GM23338 (cell line): ENCODE measurements around the gene GIPC1. TPM values are rescaled to one million over a fixed set of nuclear protein-coding genes. Genes with fewer than 3 reads are reported as not detected.
A peak's percentile ranks its signal among the peaks of the same experiment; 100 is the strongest.

Experiments
- ATAC-seq: fragments of 200-7000 bp; cut with Tn5 transposase; 3 replicates; pipeline ENCODE4 v1.9.1; 2020
- DNase-seq: peaks from one replicate; pipeline ENCODE4 v3.0.0-alpha.2; 2015; ENCODE audit warnings: low spot score
- H2AFZ ChIP-seq: fragments of 200-600 bp; sonication (generic); 2 replicates; pipeline ENCODE4 v1.8.0; 2016; ENCODE audit warnings: antibody characterized with exemption, mild to moderate bottlenecking, moderate library complexity
- H3F3A ChIP-seq: fragments of 200-600 bp; sonication (generic); replicated peaks from 2 replicates; pipeline ENCODE4 v1.8.0; 2017; ENCODE audit warnings: antibody characterized with exemption, mixed run types, low read depth
- H3K27ac ChIP-seq: fragments of 200-600 bp; sonication (generic); 2 replicates; pipeline ENCODE4 v1.6.1; 2016; ENCODE audit warnings: low read depth
- H3K27me3 ChIP-seq: fragments of 200-600 bp; sonication (generic); 2 replicates; pipeline ENCODE4 v1.8.0; 2016; ENCODE audit warnings: mild to moderate bottlenecking, mixed run types, moderate library complexity; ENCODE audit not compliant: insufficient read depth
- H3K36me3 ChIP-seq: fragments of 200-600 bp; sonication (generic); 2 replicates; pipeline ENCODE4 v1.8.0; 2016; ENCODE audit warnings: mild to moderate bottlenecking; ENCODE audit not compliant: insufficient read depth
- H3K4me1 ChIP-seq: fragments of 200-600 bp; sonication (generic); 2 replicates; pipeline ENCODE4 v1.8.0; 2016; ENCODE audit warnings: mild to moderate bottlenecking, moderate library complexity; ENCODE audit not compliant: insufficient read depth
- H3K4me2 ChIP-seq: fragments of 200-600 bp; sonication (generic); 2 replicates; pipeline ENCODE4 v1.7.1; 2017; ENCODE audit warnings: mixed run types
- H3K4me3 ChIP-seq: fragments of 200-600 bp; sonication (generic); 2 replicates; pipeline ENCODE4 v1.6.1; 2016; ENCODE audit warnings: mixed run types
- H3K79me2 ChIP-seq: fragments of 200-600 bp; sonication (generic); replicated peaks from 2 replicates; pipeline ENCODE4 v1.8.0; 2017; ENCODE audit warnings: mild to moderate bottlenecking; ENCODE audit not compliant: insufficient read depth
- H3K9me2 ChIP-seq: fragments of 200-600 bp; sonication (generic); 2 replicates; pipeline ENCODE4 v1.8.0; 2017; ENCODE audit not compliant: insufficient read depth
- H4K20me1 ChIP-seq: fragments of 200-600 bp; sonication (generic); replicated peaks from 2 replicates; pipeline ENCODE4 v1.8.0; 2017; ENCODE audit warnings: mild to moderate bottlenecking; ENCODE audit not compliant: insufficient read depth
- H3K27ac Mint-ChIP-seq: 2 replicates; pipeline ENCODE4 v1.8.0; 2020; ENCODE audit warnings: inconsistent platforms, mild to moderate bottlenecking, moderate library complexity, mixed read lengths
- H3K27me3 Mint-ChIP-seq: 3 replicates; pipeline ENCODE4 v1.8.0; 2022; ENCODE audit warnings: low read depth, mild to moderate bottlenecking, moderate library complexity, mixed read lengths, inconsistent platforms; ENCODE audit not compliant: insufficient read depth, poor library complexity
- H3K36me3 Mint-ChIP-seq: 3 replicates; pipeline ENCODE4 v1.8.0; 2021; ENCODE audit warnings: low read depth, mild to moderate bottlenecking, inconsistent platforms, moderate library complexity, mixed read lengths
- H3K4me1 Mint-ChIP-seq: 3 replicates; pipeline ENCODE4 v1.8.0; 2020; ENCODE audit warnings: mild to moderate bottlenecking, inconsistent platforms, mixed read lengths
- H3K4me3 Mint-ChIP-seq: 3 replicates; pipeline ENCODE4 v1.8.0; 2021; ENCODE audit warnings: moderate library complexity, mild to moderate bottlenecking, inconsistent platforms, mixed read lengths
- H3K9me3 Mint-ChIP-seq: 3 replicates; pipeline ENCODE4 v1.8.0; 2020; ENCODE audit warnings: moderate library complexity, mild to moderate bottlenecking, inconsistent platforms, mixed read lengths
- CREB1 ChIP-seq: fragments of 250-450 bp; sonication (Bioruptor Pico); IDR thresholded peaks from 2 replicates; pipeline ENCODE4 v1.5.0; 2020; ENCODE audit warnings: low read depth, mild to moderate bottlenecking, moderate library complexity
- ETS1 ChIP-seq: IDR thresholded peaks from 2 replicates; pipeline ENCODE4 v1.6.1; 2016; ENCODE audit warnings: antibody characterized with exemption
- EZH2 ChIP-seq: fragments of 200-600 bp; sonication (generic); IDR thresholded peaks from one replicate; pipeline ENCODE4 v1.8.0; 2017; ENCODE audit warnings: antibody characterized with exemption, mild to moderate bottlenecking, low read depth; ENCODE audit not compliant: unreplicated experiment
- EZH2phosphoT487 ChIP-seq: fragments of 200-600 bp; sonication (generic); IDR thresholded peaks from one replicate; pipeline ENCODE4 v1.8.1; 2018; ENCODE audit warnings: antibody characterized with exemption; ENCODE audit not compliant: unreplicated experiment
- JUNB ChIP-seq: IDR thresholded peaks from one replicate; pipeline ENCODE4 v1.6.1; 2016; ENCODE audit warnings: antibody characterized with exemption; ENCODE audit not compliant: unreplicated experiment
- NANOG ChIP-seq: IDR thresholded peaks from 2 replicates; pipeline ENCODE4 v1.6.1; 2016; ENCODE audit warnings: antibody characterized with exemption, borderline replicate concordance
- POLR2AphosphoS5 ChIP-seq: IDR thresholded peaks from 2 replicates; pipeline ENCODE4 v1.6.1; 2016; ENCODE audit warnings: antibody characterized with exemption, low read depth
- REST ChIP-seq: IDR thresholded peaks from one replicate; pipeline ENCODE4 v1.6.1; 2018; ENCODE audit warnings: antibody characterized with exemption; ENCODE audit not compliant: unreplicated experiment
- ZNF331 ChIP-seq: fragments of 250-450 bp; sonication (Bioruptor Pico); IDR thresholded peaks from 2 replicates; pipeline ENCODE4 v1.5.0; 2020; ENCODE audit warnings: low read depth, mild to moderate bottlenecking, moderate library complexity
- polyA plus RNA-seq: library from polyadenylated mRNA; unstranded; fragments of >200 nt; fragmentation: Nextera tagmentation; extraction: Ambion mirVana; gene quantifications from 2 replicates; pipeline ENCODE4 v1.2.1, GENCODE V29; 2016
- total RNA-seq: library from RNA; depleted of rRNA; stranded (reverse); fragments of >200 nt; shearing (Covaris generic); gene quantifications from 2 replicates; pipeline ENCODE4 v1.2.3, GENCODE V29; 2014

GIPC1 gene
- total and polyA plus RNA-seq, 2 experiments from 2014 or later, result 51.6 to 106 TPM

- Mint-ChIP-seq H3K27ac (no peak overlapping the region), H3K36me3 (peaks cover 13% of the 10 kb centered on the region), H3K4me3 (no peak overlapping the region; the same call in 2 of the 3 replicates), H3K9me3 (no peaks in the 10 kb centered on the region), H3K27me3 (peaks cover 23% of the 10 kb centered on the region), H3K4me1 (peaks cover 31% of the 10 kb centered on the region)
- Histone ChIP-seq H3K9me2 (no peaks in the 10 kb centered on the region), H3K36me3 (peaks cover 5% of the 10 kb centered on the region; the same call in 1 of the 2 replicates), H3K4me2 (peak overlapping the region; percentile 75), H3K27me3 (peaks cover 18% of the 10 kb centered on the region), H4K20me1 (no peaks in the 10 kb centered on the region), H3F3A (0 out of 2 replicates have a peak, but pooled peaks cover 9% of the 10 kb centered on the region), H3K79me2 (no peaks in the 10 kb centered on the region), H3K27ac (no peak overlapping the region), H3K4me3 (peak overlapping the region; percentile 43; the same call in 1 of the 2 replicates), H3K4me1 (peaks cover 12% of the 10 kb centered on the region), H2AFZ (no peak overlapping the region)
- TF ChIP-seq JUNB (no peak), CREB1 (CRISPR knock-in tag) (no peak), POLR2AphosphoS5 (peak; percentile 37; the same call in 1 of the 2 replicates), REST (no peak), NANOG (no peak)
- ATAC-seq (no peak), DNase-seq (no peak)
Measured at GRCh38 chr19:14474827-14475226, 21.1 kb downstream of the GIPC1 start.

- Histone ChIP-seq H3K27ac (no peak overlapping the region), H3K4me1 (peaks cover 12% of the 10 kb centered on the region), H3K4me2 (peak overlapping the region; percentile 57), H3F3A (0 out of 2 replicates have a peak, but pooled peaks cover 9% of the 10 kb centered on the region), H4K20me1 (no peaks in the 10 kb centered on the region), H3K79me2 (no peaks in the 10 kb centered on the region), H3K4me3 (peak overlapping the region; percentile 39; the same call in 1 of the 2 replicates), H2AFZ (no peak overlapping the region), H3K36me3 (peaks cover 4% of the 10 kb centered on the region; the same call in 1 of the 2 replicates), H3K9me2 (no peaks in the 10 kb centered on the region), H3K27me3 (peaks cover 18% of the 10 kb centered on the region)
- ATAC-seq (no peak), DNase-seq (peak; percentile 71)
- Mint-ChIP-seq H3K4me1 (peaks cover 31% of the 10 kb centered on the region), H3K27ac (no peak overlapping the region), H3K36me3 (peaks cover 14% of the 10 kb centered on the region), H3K9me3 (no peaks in the 10 kb centered on the region), H3K4me3 (no peak overlapping the region), H3K27me3 (peaks cover 27% of the 10 kb centered on the region)
- TF ChIP-seq EZH2phosphoT487 (no peak), ETS1 (no peak), NANOG (no peak), POLR2AphosphoS5 (0 out of 2 replicates have a peak, but pooled peaks have one; percentile 31), ZNF331 (CRISPR knock-in tag) (no peak), CREB1 (CRISPR knock-in tag) (no peak), EZH2 (no peak), REST (no peak)
Measured at GRCh38 chr19:14473978-14474578, 21.8 kb downstream of the GIPC1 start.
